Measurements from ENCODE around the gene WNT8A.

WNT8A gene

DNA sequence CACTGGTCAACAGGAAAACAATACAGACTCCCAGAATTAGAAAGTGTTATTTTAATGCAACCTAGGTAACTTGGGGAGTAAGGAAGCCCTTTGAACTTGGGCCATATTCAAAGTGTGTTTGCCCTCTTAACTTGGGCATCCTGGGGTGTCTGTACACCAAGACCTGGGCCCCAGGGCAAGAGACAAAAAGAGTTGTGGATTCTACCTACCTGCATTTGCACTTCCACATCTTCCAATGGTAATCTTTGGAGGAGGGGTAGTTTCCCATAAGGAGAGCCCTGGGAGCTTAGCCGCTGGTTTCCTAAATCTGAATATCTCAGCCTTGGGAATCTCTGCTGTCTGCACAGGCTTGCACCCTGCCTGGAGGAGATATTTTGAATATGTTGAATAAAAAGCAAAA is 8.5 kb downstream of the WNT8A start:
- DNase-seq, result no peak

- DNase-seq, result no peak
These were observed 9.2 kb downstream of the WNT8A start for GRCh38 chr5:138093036-138093435.

DNA sequence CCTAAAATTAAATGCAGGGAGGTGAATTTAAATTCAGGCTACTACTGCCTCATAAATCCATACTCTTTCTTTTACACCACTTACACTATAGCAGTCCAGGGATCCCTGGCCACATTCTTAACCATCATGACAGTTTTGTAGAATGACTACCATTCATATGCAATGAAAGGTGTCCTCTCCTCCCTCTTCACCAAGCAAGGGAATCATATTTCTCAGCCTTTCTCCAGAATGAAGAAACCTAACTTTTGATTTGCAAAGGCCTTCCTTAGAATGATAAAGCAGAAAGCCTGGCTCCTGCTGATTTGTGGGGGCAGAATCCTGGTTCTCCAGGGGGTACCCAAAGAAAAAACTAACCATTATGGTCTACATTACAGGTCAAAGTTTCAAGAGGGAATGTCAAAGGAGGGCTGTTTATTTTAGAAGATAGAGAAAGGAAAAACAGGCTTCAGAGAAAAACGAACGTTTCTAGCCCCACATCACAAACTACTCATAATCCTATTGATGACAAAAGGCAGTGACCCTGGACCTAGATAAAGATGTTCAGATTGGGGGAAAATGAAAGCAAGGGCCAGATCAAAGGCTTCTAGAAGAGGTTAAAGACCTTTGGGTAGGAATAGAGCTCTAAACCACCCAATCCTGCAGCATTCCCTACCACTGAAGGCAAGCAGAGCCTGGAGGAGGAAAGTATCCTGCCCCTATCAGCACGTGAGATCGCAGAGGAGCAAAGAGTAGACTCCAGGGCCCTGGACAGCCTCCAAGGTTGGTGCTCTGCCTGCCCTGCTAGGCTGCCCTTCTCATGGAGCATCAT is 11.5 kb downstream of the WNT8A start:
- DNase-seq, result no peak

- no peak for DNase-seq
These were observed 12.5 kb downstream of the WNT8A start for GRCh38 chr5:138096363-138096762.

DNA sequence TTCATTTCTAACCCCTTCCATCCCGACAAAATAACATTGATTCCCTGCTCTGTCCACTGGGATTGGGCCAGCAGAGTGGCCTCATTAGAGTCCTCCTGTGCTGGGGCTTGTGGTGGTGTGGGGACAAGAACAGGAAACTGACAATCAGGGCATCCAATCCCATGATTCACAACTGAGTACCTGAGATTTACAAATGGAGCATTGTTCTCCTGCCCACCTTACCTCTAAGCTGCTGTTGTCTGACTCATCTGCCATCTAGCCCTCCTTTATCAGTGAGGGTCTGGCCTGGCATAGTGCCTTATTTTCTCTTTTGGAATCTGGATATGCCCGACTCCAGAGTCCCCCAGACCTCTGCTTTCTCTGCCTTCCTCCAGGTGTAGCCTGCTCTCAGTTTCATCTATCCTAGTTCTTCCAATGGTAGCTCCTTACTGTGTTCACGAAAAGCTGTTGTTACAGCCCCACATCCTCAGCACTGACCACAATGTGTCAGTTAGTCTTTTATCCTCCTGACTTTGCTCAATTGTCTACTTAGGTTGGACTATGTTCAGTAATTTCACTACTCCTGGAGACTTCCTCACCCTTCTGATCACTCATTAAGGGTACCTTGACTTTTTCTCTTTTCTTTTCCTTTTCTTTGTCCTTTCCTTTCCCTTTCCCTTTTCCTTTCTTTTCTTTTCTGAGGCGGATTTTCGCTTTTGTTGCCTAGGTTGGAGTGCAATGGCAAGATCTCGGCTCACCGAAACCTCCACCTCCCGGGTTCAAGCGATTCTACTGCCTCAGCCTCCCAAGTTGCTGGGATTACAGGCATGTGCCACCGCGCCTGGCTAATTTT is 13.4 kb downstream of the WNT8A start:
- no peak for DNase-seq

- DNase-seq, result no peak
These were observed 18.9 kb downstream of the WNT8A start for GRCh38 chr5:138102454-138103318.

DNA sequence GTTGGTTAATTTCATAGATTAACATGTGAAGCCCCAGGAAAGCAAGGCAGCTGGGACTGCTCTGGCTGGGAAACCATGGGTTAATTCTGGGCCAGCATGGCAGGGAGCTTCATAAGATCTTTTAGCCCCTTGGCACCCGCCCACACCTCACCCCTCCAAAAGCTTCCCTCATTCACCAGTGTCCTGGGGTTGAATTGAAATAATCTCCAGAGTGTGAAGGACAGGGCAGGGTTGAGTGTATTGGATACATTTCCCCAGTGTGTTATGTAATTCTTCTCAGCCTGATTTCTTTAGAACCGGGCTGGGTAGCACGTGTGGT is 19.4 kb downstream of the WNT8A start:
- no peak for DNase-seq

GRCh38 chr5:138105709-138106108 is 21.9 kb downstream of the WNT8A start:
- no peak for DNase-seq

DNA sequence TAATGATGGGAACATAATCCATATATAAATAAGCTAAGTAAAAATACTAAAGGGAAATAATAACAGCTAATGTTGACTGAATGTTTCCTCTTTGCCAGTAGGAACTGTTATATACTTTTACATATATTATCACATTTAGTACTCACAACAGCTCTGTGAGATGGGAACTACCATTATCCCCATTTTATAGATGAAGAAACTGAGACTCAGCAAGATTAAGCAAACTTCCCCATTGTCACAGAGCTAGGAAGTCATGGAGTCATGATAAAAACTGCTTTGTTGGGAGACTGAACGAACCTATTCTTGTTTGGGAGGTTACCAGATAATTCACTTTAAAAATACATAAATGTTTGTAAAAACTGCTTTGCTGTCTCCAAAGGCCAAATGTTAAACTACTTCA is 23.4 kb downstream of the WNT8A start:
- no peak for DNase-seq

DNA sequence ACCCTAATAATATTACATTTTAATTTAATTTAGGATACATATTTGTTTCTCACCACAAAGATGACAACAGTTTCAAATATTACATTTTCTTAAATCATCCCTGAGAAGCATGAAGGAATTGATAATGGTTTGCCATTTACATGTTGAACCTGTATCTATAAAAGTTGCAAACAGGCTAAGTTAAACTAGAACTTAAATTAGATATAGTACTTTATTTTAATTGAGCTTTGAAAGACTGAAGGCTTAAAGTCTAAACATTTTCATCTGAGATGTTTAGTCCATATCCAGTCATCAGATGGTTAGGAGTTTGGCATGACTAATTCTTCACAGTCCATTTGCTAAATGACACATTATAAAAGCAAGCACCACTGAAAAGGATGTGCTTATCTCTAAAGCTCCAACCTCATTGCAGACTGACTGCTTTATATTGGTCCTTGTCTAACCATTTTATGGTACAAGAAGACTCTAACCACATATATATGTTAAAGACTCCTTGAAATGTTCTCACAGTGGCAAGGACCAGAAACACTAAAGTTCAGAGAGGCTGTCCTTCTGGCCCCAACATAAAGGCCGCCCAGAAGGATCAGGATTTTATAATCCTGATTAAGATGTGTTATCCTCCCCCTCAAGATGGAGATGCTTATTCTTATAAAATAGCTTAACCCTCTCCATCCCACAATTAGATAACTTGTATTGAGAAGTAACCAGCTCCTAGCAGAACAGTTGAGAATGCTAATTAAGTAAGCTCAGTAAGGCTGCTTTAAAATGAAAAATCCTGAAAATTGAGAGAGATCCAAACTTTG is 25.8 kb downstream of the WNT8A start:
- no peak for DNase-seq

DNA sequence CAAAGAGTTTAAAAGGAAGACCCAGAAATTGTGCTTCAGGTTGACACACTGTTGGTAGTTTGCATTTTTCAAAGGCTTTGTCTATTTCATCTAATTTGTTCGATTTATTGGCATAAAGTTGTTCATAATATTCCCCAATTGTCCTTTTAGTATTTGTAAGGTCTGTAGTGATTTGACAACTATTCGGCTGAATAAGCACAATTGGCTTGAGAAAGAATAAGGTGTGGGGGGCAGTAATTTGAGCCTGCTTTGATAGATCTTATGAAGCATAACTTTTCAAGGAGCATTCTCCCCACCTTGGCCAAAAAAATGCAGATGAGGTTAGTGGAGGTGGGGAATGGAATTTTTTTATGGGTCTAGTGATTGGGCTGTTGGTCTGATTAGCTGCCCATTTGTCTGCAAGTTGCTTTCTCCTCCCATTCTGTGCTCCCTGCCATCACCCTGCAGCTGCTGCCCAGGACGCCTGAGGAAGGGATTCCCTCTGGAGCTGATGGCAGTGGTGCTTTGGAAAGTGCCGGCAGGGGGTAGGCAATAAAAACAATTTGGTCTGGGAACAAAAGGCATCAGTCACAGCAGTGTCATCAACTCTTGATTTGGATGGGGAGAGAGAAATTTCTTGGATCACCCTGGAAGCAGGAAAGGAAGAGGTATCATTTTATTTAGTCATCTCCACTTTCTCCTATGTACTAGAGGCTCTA is 26.6 kb downstream of the WNT8A start:
- no peak for DNase-seq

- DNase-seq, result no peak
These were observed 27.3 kb downstream of the WNT8A start for GRCh38 chr5:138111181-138111580.

GRCh38 chr5:138111937-138112336 is 28.1 kb downstream of the WNT8A start:
- no peak for DNase-seq

GRCh38 chr5:138115254-138115653 is 31.4 kb downstream of the WNT8A start:
- no peak for DNase-seq

GRCh38 chr5:138128334-138128733 is 44.5 kb downstream of the WNT8A start:
- no peak for DNase-seq

- no peak for DNase-seq
These were observed 45.5 kb downstream of the WNT8A start for GRCh38 chr5:138129347-138129746.

DNA sequence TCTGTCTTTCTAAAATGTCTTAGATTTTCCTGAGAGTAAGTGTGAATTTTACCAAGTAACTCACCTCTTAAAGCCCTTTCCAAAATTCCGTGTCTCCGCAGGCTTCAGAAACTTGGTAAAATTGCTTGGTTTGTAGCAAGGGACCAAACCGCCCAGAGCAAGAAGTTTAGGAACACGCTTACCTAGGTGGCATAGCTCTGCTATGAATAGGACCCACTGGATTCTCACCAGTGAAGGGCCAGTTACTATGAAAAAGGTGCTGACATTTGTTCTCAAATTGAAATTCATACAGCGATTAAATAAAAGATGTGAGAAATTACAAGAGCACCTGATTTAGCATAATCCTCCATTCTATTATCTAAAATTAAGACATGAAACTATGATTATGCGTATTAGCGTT is 48.7 kb downstream of the WNT8A start:
- no peak for DNase-seq

DNA sequence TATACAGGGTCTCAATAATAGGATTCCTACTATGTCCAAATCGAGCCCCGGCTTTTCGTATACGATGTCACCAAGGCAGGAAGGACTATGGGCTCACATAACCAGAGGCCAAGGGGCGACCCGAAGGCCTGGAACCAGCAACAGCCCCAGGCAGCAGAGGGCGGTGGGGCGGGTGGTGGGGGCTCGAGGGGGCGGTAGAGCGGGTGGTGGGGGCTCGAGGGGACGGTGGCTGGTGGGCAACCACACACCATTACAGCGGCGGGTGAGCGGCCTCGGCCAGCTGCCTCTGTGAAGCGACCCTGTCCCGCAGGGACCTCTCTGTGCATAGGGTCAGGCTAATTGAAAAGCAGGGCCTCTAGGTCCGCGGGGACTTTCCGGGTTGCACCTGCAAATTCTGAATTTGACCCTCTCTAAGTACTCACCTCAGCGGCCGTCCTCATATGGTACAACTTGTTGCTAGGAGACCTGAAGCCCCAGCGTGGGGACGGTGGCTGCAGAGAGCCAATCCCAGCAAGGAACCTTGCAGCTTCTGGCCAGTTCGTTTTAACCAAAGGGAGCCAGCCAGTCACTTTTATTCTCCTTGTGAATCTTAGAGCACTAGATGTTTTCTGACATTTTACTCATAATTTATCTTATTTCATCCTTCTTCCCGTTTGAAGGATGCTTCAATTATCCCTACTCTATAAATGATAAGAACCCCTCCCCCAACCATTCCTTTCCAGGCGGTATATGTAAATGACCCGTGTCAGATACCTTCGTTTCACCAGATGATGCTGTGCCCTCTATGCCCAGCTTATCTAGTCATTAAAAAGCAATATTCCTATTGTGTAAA is 55.3 kb downstream of the WNT8A start, which contains the start of gene NME5:
TSS of gene NME5 (minus strand) at position 480 of the 832 bp plus-strand sequence. CDS start 648 bp downstream, outside the sequence.
- DNase-seq, result no peak

DNA sequence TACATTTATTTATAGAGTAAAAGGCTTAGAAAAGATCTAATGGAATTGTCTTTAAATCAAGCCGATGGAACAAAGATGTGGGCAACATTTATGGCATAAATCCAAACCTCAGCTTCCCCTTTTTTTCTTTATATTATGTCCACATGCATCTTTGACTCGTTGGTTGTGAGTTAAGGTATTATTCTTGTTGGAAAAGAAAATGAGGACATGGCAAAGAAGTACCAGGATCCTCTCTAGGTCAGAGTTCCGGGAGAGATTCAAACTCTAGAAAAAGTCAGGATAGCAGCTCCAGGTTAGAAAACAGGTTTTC is 55.9 kb downstream of the WNT8A start:
- no peak for DNase-seq

DNA sequence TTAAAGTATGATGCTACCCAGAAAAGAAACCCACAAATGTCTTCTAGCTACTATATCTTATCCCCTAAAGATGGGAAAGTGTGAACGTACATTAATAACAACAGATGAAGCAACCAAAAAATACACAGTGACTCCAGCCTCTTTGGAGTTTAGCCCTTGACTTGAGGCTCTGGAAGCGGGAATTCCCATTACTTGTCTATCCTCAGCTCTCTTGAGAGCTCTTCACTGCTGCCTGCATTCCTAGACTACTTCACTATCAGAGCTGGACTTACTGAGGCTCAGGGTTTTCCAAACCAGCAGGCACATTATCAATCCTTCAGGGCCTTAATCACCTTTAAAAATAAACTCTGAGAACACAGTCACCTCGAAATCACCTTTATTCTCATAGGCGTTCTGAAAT is 56.4 kb downstream of the WNT8A start:
- no peak for DNase-seq

Measured in activated CD8-positive, alpha-beta memory T cell treated with anti-CD3 and anti-CD28 coated beads, Interleukin-2, amount 50 U/mL, for 48 hours (primary cell).